Measurements from ENCODE around the gene MRPL34.
A peak's percentile ranks its signal among the peaks of the same experiment; 100 is the strongest.
"Not testable (repeated sequence)": the region's sequence is repeated elsewhere in the genome, so short reads cannot be mapped to it uniquely, and the experiment has no call there.

MRPL34 gene

DNA sequence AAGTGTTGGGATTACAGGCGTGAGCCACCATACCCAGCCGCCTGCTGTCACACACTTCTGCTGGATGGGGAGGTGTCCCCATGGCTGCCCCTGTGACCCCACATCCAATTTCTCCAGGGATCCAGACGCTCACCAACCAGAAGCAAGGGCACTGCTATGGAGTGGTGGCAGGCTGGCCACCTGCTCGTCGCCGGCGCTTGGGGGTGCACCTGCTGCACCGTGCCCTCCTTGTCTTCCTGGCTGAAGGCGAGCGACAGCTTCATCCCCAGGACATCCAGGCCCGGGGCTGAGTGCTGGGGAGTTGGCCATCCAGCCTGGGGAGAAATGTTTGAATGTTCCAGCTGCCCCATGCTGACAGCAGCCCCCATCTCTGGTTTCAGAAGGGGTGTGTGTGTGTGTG lies 19.4 kb upstream of the MRPL34 start:
- DNase-seq, result no peak

DNA sequence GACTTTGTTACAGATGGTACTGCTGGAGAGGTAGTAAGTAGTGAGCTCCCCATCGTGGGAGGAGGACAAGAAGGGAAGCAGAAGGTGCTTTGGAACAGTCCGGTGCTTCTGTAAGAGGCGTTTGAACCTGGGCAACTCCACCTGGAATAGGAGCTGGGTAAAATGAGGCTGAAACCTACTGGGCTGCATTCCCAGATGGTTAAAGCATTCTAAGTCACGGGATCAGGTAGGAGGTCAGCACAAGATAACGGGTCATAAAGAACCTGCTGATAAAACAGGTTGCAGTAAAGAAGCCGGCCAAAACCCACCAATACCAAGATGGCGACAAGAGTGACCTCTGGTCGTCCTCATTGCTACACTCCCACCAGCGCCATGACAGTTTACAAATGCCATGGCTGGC lies 18.9 kb upstream of the MRPL34 start:
- DNase-seq, result no peak

DNA sequence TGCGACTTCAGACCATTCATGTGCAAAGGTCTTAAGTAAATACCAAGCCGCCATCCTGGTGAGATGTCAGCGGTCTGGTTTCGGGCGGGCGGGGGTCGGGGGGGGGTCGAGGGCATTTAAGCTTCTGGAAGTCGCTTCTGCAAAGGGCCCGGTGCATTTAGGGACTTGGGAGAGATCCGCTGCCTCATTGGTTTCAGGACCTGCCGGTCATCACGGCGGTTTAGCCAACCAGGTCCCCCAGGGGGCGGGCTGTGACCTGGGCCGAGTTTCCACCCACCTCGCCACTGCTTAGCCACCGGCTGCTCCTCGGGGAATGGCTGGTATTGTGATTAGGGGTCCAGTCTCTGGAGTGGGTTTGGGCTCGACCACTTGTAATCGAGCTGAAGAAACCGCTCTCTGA lies 16.2 kb upstream of the MRPL34 start:
- no peak for DNase-seq

DNA sequence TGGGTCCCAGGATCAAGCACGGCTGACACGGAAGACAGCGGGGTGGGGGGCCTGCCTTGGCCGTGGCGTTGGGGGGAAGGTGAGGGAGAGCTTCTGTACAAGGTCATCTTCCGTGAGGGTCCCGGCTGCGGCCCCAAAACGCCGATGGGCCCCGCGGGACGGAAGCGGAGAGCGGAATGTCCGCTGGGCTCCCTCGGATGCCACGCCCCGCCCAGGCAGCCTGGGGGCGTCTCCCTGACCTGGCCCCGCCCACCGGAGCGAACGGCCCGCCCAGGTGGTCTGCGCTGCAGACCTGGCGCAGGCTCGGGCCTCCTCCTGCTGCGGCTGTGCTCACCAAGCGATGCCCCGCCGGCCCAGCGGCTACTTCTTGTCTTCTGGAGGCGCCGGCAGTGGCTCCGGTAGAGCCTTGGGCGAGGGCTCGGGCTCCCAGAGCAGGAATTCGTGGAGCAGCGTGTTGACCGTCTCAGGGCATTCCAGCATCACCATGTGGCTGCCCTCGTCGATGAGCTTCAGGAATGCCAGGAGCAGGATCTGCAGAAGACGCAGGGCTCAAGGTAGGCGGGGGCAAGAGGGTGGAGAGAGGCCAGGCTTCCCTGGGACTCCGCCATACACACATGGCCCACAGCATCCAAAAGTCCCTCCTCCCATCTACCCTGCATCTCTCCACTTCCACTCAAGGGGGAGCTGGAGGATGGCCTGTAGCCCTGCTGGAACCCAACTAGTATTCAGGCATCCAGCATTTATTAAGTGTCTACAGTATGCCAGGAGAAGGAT lies 13.2 kb upstream of the MRPL34 start:
- DNase-seq, result no peak

DNA sequence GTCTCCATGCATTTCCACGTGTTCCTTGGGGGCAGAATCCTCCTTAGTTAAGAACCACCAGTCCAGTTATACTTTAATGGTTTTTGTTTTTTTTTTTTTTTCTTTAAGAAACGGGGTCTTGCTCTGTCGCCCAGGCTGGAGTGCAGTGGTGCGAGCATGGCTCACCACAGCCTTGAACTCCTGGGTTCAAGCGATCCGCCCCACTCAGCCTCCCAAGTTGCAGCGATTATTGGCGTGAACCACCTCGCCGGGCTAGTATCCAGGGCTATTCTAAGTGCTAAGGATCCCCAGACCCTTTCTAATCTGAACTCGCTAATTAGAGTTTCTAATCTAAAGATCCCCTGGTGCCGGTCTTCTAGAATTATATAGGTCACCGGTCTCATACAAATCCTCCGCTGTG lies 12.1 kb upstream of the MRPL34 start:
- DNase-seq, result no peak

DNA sequence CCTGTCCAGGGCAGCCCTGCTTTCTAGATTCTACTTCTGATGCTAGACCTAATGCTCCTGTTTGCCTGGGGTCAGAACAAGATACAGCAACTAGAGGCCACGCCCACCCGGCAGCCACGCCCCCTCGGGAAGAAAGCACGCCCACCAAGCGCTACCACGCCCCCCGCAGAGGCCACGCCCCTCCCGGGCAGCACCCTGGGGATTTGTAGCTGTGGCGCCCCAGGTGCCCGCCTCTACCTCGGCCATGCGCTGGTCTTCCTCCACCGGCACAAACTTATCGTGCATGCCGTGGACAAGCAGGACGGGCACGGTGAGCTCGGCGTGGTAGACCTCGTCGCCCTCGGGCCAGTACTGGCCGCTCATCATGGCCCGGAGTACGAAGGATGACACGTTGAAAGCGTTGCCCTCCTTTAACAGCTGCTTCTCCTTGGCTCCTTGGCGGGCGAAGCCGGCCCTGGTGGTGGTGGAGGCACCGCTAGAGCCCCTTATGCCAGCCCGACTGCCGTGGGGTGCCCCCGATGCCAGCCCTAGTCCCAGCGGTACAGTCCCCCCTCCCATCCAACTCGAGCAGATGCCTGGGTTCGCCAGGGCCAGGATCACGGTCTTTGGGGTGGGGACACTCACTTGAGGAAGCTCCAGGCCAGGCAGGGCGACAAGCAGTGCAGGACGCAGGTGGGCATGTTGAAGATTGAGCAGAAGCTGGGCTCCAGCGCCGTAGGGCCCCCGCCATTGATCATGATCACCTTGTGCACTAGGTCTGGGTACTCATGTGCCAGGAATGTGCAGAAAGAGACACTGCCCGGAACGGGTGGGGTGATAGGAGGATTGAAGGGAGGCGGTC lies 11.4 kb upstream of the MRPL34 start:
- DNase-seq, result no peak

DNA sequence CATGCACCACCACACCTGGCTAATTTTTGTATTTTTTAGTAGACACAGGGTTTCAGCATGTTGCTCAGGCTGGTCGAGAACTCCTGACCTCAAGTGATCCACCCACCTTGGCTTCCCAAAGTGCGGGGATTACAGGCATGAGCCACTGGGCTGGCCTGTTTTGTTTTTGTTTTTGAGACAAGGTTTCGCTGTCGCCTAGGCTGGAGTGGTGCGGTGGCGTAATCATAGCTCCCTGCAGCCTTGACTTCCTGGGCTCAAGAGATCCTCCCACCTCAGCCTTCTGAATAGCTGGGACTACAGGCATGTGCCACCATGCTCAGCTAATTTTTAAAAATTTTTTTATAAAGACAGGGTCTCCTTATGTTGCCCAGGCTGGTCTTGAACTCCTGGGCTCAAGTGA lies 10.1 kb upstream of the MRPL34 start:
- not testable (repeated sequence) for DNase-seq

DNA sequence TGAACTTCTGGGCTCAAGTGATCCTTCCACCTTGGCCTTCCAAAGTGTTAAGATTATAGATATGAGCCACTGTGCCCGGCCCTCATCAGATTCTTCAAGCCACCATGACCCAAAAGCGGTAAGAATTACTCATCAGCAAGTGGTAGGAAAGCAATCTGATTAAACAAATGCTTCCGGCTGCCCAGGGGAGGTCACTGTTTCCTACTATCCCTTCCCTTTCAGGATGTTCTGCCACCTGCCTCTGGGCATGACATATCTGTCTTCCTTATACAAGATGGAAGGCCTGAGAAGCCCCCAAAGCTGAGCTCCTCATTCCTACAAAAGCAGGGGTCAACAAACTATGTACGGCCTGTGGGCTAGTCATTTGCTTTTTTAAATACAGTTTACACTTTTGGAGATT lies 9.4 kb upstream of the MRPL34 start:
- no peak for DNase-seq

DNA sequence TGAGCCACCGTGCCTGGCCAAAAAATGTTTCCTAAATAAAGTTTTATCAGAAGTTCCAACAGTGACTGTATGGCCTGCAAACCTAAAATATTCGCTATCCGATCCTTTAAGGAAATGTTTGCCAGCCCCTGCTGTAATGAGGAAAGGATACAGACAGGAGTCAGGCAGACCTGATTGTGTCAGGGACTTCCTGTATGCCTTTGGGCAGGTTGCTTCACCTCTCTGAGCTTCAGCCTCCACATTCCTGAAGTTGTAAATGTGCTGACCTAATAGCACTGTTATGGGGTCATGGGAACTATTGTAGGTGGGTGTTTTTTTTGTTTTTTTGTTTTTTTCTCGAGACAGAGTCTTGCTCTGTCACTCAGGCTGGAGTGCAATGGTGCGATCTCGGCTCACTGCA lies 8.7 kb upstream of the MRPL34 start:
- no peak for DNase-seq

DNA sequence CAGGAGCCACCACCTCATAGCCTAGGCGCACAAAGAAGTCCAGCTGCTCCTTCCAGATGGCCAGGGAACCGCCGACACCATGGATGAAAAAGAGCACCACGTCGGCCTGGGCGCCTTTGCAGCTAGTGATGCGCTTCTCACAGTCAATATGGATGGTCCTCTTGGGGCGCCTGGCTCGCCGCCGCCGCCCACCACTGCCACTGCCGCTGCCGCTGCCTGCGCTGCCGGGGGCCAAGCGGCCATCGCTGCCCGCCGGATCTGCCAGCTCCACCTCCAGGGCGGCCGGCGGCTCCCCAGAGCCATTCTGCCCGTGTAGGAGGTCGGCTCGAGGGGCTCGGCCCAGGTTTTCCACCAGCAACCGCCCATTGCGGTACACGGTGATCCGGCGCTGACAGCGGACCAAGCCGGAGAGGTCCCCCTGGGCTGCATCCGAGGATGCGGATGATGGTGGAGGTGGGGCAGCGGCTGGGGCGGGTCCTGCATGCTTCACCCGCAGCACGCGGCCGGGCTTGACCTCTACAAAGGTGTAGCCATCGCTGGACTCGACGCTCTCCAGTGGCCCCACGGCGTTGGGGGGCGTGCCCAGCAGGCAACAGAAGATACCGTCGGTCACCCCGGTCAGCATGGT lies 4.6 kb upstream of the MRPL34 start:
- no peak for DNase-seq

DNA sequence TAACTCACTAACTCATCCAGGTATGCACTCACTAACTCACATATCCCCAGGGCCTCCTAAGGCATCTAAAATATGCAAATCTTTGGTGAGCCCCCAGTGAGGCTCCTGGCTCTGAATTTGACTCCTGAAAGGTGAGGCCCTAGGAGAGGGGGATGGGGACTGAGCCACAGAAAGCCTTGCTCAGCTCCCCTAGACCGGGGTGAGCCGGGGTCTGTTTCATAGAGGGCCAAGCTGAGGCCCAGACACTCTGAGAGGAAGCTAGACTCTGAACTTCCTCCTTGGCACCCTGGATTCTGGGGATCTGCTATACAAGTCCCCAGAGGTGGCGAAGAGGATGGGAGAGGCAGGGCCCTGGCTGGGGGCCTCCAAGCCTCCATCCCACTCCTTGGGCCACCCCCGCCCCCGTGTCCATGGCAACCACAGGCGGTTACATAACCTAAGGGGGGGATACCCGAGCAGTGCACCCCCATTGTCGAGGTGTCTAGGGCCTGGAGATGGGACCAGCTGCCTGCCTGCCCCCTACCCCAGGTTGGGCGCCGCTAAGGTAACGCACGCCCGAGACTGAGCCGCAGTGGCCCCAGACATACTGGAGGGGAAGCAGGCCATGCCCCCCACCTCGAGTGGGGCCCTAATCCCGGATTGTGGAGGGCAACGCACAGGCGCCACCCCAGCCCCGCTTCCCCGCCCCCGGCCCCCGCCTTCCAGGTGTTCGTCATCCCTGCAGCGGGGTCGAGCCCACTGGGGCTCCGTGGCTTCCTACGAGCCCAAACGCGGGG lies 3.1 kb upstream of the MRPL34 start:
- no peak for DNase-seq

DNA sequence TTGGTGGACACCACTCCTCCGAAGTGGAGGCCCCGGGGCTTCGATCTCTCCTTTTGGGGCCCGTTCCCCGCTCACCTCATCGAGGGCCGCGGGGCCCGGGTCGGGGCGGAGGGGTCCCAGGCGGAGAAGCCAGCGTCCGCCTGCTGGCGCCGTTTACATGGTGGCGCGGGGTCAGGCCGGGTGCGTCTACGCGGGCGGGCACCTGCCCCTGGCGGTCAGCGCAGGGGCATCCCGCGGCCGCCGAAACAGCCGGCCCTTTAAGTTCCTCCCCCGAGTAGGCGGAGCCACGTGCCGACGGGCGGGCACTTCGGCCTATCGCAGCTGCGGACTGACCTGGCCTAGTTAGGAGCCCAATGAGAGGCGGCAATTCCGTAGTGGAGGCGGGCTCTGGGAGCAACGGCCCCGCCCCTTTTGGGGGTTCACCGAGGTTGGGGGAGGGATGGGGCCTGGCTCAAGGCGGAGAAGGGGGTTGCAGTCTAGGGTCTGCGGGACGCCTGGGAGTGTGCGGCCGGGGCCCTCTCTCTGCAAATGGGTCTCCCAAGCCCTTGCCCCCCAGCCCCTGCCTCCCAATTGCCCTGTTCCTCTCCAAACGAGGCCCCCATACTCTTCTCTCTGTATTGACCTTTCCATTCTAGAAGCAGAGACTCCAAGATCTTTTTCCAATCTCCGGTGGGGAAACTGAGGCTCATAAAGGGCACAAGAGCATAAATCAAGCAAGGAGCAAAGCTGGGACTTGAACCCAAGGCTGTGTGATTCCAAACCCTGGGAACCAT lies 2.3 kb upstream of the MRPL34 start, which contains the start of gene ABHD8:
ABHD8 (minus strand) TSS at position 259 of the 773 bp plus-strand sequence. CDS start 1,809 bp downstream, outside the sequence.
- peak; percentile 74 for DNase-seq

DNA sequence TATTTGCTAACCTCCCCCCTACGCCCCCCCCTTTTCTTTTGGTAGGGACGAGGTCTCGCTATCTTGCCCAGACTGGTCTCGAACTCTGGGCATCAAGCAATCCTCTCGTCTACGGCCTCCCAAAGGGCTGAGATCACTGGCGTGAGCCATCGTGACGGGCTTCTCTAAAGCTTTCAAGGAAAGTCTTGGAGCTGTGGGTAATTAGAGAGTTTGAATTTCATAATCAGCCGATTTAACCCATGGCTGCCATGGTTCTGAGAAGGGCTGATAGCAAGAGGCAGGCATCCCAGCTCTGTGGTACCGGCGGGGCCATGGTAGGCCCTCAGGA lies 1.8 kb upstream of the MRPL34 start:
- DNase-seq, result no peak

DNA sequence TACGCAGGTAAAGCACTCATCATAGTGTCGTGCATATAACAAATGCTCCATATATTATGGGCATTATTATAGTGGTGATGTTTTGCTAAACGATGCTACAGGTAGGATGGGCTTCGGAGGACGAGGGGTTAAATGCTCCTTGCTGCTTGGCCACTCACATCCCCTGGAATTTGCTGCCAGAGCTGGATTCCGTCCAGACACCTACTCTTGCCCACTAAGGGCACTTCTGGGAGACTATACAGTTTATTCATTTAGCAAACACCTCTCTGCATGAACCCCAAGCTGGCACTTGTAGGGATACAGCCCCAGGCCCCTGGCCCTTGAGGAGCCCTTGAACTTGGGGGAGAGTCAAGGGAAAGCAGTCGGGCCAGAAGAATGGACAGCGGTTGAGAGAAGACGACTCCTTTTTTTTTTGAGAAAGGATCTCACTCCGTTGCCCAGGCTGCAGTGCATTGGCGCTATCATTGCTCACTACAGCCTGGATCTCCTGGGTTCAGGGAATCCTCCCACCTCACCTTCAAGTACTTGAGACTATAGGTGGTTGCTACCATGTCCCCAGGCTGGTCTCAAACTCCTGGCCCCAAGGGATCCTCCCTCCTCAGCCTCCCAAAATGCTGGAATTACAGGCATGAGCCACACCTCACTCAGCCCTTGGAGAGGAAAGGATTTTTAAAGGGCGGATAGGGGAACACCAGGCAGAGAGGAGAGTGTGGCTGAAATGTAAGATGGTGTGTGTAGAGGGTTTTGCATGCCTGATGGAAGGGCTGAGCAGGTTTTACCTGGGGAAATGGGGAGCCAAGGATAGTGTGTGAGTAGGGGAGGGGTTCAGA lies 1.1 kb upstream of the MRPL34 start:
- no peak for DNase-seq

DNA sequence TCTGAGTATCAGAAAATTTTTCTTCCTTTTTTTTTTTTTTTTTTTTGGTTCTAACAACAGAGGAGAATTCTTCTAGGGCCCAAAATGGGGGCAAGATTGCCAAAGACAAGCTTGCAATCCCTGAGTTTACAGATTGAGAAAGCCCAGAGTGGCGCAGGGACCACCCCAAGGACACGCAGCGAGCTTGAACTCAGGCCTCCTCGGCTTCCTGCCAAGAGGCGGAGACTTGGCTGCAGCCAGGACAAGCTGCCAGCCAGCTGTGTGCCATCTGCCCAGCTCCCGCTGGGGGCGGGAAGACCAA lies 506 bp upstream of the MRPL34 start:
- no peak for DNase-seq

DNA sequence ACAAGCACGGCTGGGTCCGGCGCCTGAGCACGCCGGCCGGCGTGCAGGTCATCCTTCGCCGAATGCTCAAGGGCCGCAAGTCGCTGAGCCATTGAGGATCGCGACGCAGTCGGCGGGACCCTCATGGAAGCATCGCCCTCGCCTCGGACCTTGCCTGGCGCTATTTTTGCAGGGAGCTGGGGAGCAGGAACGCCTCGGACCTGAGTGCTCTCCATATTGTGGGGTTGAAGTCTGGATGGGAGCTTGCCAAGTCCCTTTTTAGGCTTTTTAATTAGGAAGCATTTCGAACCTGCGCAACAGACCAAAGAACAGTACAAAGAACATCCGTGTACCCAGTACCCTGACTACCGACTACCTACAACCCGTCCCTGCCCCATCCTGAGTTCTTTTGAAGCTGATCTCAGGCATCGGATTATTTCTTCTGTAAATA lies 628 bp downstream of the MRPL34 start:
- no peak for DNase-seq

DNA sequence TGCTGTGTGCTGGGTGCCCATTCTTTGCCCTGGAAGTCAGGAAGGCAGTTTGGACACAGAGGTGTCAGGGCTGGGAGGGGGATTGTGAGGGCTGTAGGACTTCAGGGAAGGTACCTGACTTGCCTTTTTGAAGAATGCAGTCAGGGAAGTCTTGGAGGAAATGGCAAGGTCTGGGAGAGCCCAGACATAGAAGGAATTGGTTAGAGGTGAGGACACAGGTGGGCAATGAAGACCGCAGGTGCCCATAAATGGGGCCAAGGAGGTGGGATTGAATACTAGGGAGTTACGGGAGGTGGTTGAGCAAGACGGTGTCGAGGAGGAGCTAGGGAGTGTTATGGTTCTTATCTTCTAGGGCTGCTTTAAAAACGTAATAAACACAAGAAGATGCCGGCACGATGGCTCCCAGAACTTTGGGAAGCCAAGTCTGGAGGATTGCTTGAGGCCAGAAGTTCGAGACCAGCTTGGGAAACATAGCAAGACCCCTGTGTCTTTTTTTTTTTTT lies 2.3 kb downstream of the MRPL34 start:
- DNase-seq, result no peak

DNA sequence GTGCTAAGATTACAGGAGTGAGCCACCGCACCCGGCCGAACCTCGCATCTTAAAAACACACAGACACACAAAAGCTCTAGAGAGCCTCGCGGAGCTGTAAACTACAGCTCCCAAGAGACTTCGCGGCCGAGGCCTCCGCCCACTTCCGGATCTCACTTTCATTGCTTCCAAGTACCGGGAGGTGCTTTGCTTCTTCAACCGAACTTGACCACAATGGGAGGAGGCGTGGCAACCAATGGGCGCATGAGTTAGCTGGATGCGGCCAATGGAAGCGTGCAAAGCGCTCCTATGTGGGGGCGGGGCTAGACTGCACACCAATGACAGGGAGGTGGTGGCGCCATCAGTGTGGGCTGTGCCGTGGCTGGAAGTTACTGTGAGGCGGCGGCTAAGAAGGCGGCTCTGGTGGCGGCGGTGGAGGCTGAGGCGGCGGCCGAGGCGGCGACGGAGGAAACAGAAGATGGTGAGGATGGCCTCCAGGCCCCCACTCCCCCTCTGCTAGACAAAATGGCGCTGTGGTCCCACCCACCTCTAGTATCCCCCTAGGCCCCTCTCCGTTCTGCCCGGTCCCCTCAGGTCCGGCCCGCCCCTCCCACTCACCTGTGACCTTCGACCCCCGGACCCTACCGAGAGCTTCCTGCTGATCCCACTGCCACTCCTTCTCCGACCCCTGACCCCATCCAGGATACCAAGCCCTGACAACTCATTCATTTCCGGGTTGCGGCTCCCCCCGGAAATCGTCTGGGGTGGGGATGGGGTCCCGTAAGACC lies 3.7 kb downstream of the MRPL34 start, which contains the start of gene DDA1:
DDA1 (plus strand) TSS at position 366 of the 767 bp plus-strand sequence; CDS start at position 458, 92 bp downstream.
- DNase-seq, result peak; percentile 94

DNA sequence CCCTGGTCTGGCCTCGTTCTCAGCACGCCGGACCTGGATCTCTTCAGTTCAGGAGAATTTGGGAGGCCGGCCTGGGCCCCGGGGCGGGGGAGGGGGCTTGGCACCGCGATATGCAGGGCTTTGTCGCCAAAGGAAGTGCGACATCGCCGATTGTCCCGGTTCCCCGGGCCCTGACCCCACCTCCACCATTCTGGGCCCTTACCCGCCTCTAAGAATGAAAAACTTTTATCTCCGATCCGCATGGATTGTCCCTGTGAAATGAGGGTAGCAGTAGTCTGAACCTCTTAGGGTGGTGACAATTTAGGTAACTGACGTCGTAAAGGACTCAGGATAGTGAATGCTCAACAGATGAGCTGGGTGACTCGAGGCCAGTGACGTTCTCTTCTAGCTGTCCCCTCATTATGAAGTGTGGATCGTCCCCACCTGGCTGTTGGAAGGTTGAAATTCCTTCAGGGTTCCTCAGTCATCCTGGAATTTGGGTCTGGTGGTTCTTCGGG lies 4.3 kb downstream of the MRPL34 start:
- DNase-seq, result no peak
